LHCN-M2 (cell line): Measurements from ENCODE around the gene UQCC3. TPM values are rescaled to one million over a fixed set of nuclear protein-coding genes. Genes with fewer than 3 reads are reported as not detected.
"Not testable (repeated sequence)": the region's sequence is repeated elsewhere in the genome, so short reads cannot be mapped to it uniquely, and the experiment has no call there.

Experiments
- DNase-seq: peaks from one replicate; pipeline ENCODE4 v3.0.0-alpha.2; 2012; ENCODE audit warnings: low read depth
- total RNA-seq: library from RNA; depleted of rRNA; stranded (reverse); fragments of >200 nt; gene quantifications from 2 replicates; pipeline ENCODE4 v1.2.3, GENCODE V29; 2014

UQCC3 gene
- total RNA-seq, 1 experiment from 2014 or later: 11.0 TPM

GRCh38 chr11:62702246-62702645, 30.8 kb downstream of the UQCC3 start:
- DNase-seq: no peak

GRCh38 chr11:62703921-62704320, 32.4 kb downstream of the UQCC3 start:
- DNase-seq: not testable (repeated sequence)

- peak; percentile 37 for DNase-seq
Measured at GRCh38 chr11:62705413-62705812, 33.9 kb downstream of the UQCC3 start.

- peak; percentile 91 for DNase-seq
Measured at GRCh38 chr11:62705880-62706849, 34.7 kb downstream of the UQCC3 start.

- DNase-seq: no peak
Measured at GRCh38 chr11:62706850-62707247, 35.4 kb downstream of the UQCC3 start.

- no peak for DNase-seq
Measured at GRCh38 chr11:62707277-62707861, 35.9 kb downstream of the UQCC3 start, which contains the start of the genes BSCL2 and GNG3. Gene BSCL2, minus strand, starts transcription at chr11:62707424. Its CDS starts 229 bp downstream, at chr11:62707195. Gene GNG3, plus strand, starts transcription at chr11:62707676. Its CDS starts 620 bp downstream, at chr11:62708296.

GRCh38 chr11:62708392-62708791, 36.9 kb downstream of the UQCC3 start:
- no peak for DNase-seq

GRCh38 chr11:62708793-62709192, 37.3 kb downstream of the UQCC3 start:
- no peak for DNase-seq

- peak; percentile 98 for DNase-seq
Measured at GRCh38 chr11:62709247-62710000, 38.0 kb downstream of the UQCC3 start.

GRCh38 chr11:62710001-62710345, 38.5 kb downstream of the UQCC3 start:
- DNase-seq: peak; percentile 33

GRCh38 chr11:62712276-62712812, 40.9 kb downstream of the UQCC3 start:
- DNase-seq: no peak

- no peak for DNase-seq
Measured at GRCh38 chr11:62712861-62713260, 41.4 kb downstream of the UQCC3 start.

- DNase-seq: no peak
Measured at GRCh38 chr11:62713343-62713742, 41.9 kb downstream of the UQCC3 start.

GRCh38 chr11:62715150-62716130, 44.0 kb downstream of the UQCC3 start:
- DNase-seq: no peak

- DNase-seq: no peak
Measured at GRCh38 chr11:62716206-62716605, 44.7 kb downstream of the UQCC3 start.

- DNase-seq: no peak
Measured at GRCh38 chr11:62716816-62717215, 45.3 kb downstream of the UQCC3 start.

GRCh38 chr11:62719302-62719978, 48.0 kb downstream of the UQCC3 start:
- DNase-seq: peak; percentile 25

GRCh38 chr11:62721994-62722393, 50.5 kb downstream of the UQCC3 start:
- peak; percentile 33 for DNase-seq
